ENCODE results near the gene PRR22. TPM values are rescaled to one million over a fixed set of nuclear protein-coding genes. Genes with fewer than 3 reads are reported as not detected.

PRR22 gene
- 4.5 TPM in 2 replicates for total RNA-seq

- intact Hi-C loops (cut with micrococcal nuclease): no loop called here
These were observed at the start of gene PRR22 for GRCh38 chr19:5784581-5785147. PRR22 (minus strand) TSS chr19:5784746; CDS start chr19:5784660, 86 bp downstream.

GRCh38 chr19:5832527-5833216, 48.1 kb upstream of the PRR22 start:
- intact Hi-C loops (cut with micrococcal nuclease): no loop called here

- intact Hi-C loops (cut with micrococcal nuclease): no loop called here
These were observed 47.5 kb upstream of the PRR22 start for GRCh38 chr19:5832061-5832460.

- intact Hi-C loops (cut with micrococcal nuclease): no loop called here
These were observed 46.6 kb upstream of the PRR22 start for GRCh38 chr19:5831159-5831558.

- intact Hi-C loops (cut with micrococcal nuclease): loop anchor here (2.0 kb wide), 1 partner anchor 149 kb away; the partner anchor contains the start of gene RANBP3
These were observed 45.2 kb upstream of the PRR22 start for GRCh38 chr19:5829567-5830310.

GRCh38 chr19:5828661-5829566, 44.4 kb upstream of the PRR22 start:
- intact Hi-C loops (cut with micrococcal nuclease): loop anchor here (1.0 to 2.0 kb wide), 5 partner anchors 25 to 150 kb away; partner anchors contain the start of genes CATSPERD, LONP1, RANBP3 and VMAC

- intact Hi-C loops (cut with micrococcal nuclease): loop anchor here (1.0 to 2.0 kb wide), 5 partner anchors 24 to 151 kb away; partner anchors contain the start of genes CATSPERD, LONP1, RANBP3 and VMAC
These were observed 43.5 kb upstream of the PRR22 start for GRCh38 chr19:5827891-5828660.

- intact Hi-C loops (cut with micrococcal nuclease): no loop called here
These were observed 42.9 kb upstream of the PRR22 start for GRCh38 chr19:5827342-5827890.

- intact Hi-C loops (cut with micrococcal nuclease): no loop called here
These were observed 42.2 kb upstream of the PRR22 start for GRCh38 chr19:5826531-5827341.

GRCh38 chr19:5825178-5825577, 40.6 kb upstream of the PRR22 start:
- intact Hi-C loops (cut with micrococcal nuclease): no loop called here

GRCh38 chr19:5824751-5825150, 40.2 kb upstream of the PRR22 start:
- intact Hi-C loops (cut with micrococcal nuclease): no loop called here

GRCh38 chr19:5823579-5824281, 39.2 kb upstream of the PRR22 start:
- intact Hi-C loops (cut with micrococcal nuclease): no loop called here

GRCh38 chr19:5822181-5822844, 37.8 kb upstream of the PRR22 start:
- intact Hi-C loops (cut with micrococcal nuclease): no loop called here

GRCh38 chr19:5821521-5822180, 37.1 kb upstream of the PRR22 start:
- intact Hi-C loops (cut with micrococcal nuclease): no loop called here

GRCh38 chr19:5820785-5821184, 36.2 kb upstream of the PRR22 start:
- intact Hi-C loops (cut with micrococcal nuclease): no loop called here

GRCh38 chr19:5818594-5818993, 34.0 kb upstream of the PRR22 start:
- intact Hi-C loops (cut with micrococcal nuclease): no loop called here

GRCh38 chr19:5817218-5817617, 32.7 kb upstream of the PRR22 start:
- intact Hi-C loops (cut with micrococcal nuclease): no loop called here
